Trophoblast cell (in vitro differentiated cells and primary cell): ENCODE measurements around the gene SF3A1.

Experiments used
- DNase-seq, 2 donors: peaks; one replicate each; pipeline ENCODE4 v3.0.0-alpha.2; 2016
- H2AFZ ChIP-seq: 2 replicates; pipeline ENCODE4 v1.6.1; 2013; ENCODE audit warnings: low read length, moderate library complexity, mild to moderate bottlenecking; ENCODE audit not compliant: insufficient read depth, poor library complexity
- H2AK5ac ChIP-seq: 2 replicates; pipeline ENCODE4 v1.6.1; 2013; ENCODE audit warnings: mild to moderate bottlenecking, low read length
- H2BK120ac ChIP-seq: 2 replicates; pipeline ENCODE4 v1.6.1; 2013; ENCODE audit warnings: low read length, mild to moderate bottlenecking, moderate library complexity; ENCODE audit not compliant: insufficient read depth, poor library complexity
- H2BK12ac ChIP-seq: 2 replicates; pipeline ENCODE4 v1.6.1; 2013; ENCODE audit warnings: mild to moderate bottlenecking, low read length, moderate library complexity
- H2BK5ac ChIP-seq: 2 replicates; pipeline ENCODE4 v1.6.1; 2013; ENCODE audit warnings: low read length, low read depth, moderate library complexity, mild to moderate bottlenecking; ENCODE audit not compliant: poor library complexity
- H3K14ac ChIP-seq: 2 replicates; pipeline ENCODE4 v1.6.1; 2013; ENCODE audit warnings: mild to moderate bottlenecking, low read length
- H3K18ac ChIP-seq: 2 replicates; pipeline ENCODE4 v1.6.1; 2013; ENCODE audit warnings: mild to moderate bottlenecking, low read length
- H3K23ac ChIP-seq: 2 replicates; pipeline ENCODE4 v1.6.1; 2013; ENCODE audit warnings: low read length
- H3K27ac ChIP-seq: 2 replicates; pipeline ENCODE4 v1.5.1; 2013; ENCODE audit warnings: low read depth, mild to moderate bottlenecking, inconsistent platforms, low read length, moderate library complexity
- H3K27me3 ChIP-seq: 2 replicates; pipeline ENCODE4 v1.6.1; 2013; ENCODE audit warnings: inconsistent platforms, mild to moderate bottlenecking, low read length, moderate library complexity; ENCODE audit not compliant: insufficient read depth
- H3K36me3 ChIP-seq, 2 experiments: 1 replicate in 1 of 2; 2 replicates in 1 of 2; pipeline ENCODE4 v1.6.1; 2013; ENCODE audit warnings: low read length in 2 of 2, mild to moderate bottlenecking in 2 of 2, moderate library complexity in 1 of 2; ENCODE audit not compliant: insufficient read depth in 2 of 2, control insufficient read depth in 1 of 2
- H3K4ac ChIP-seq: 2 replicates; pipeline ENCODE4 v1.6.1; 2013; ENCODE audit warnings: low read depth, mild to moderate bottlenecking, low read length, moderate library complexity
- H3K4me1 ChIP-seq, 2 experiments: 1 replicate in 1 of 2; 2 replicates in 1 of 2; pipeline ENCODE4 v1.6.1; 2013; ENCODE audit warnings: low read length in 2 of 2, mild to moderate bottlenecking in 2 of 2, moderate library complexity in 1 of 2; ENCODE audit not compliant: insufficient read depth in 2 of 2, control insufficient read depth in 1 of 2
- H3K4me2 ChIP-seq: 2 replicates; pipeline ENCODE4 v1.6.1; 2013; ENCODE audit warnings: inconsistent platforms, mild to moderate bottlenecking, low read length, moderate library complexity
- H3K4me3 ChIP-seq: 2 replicates; pipeline ENCODE4 v1.5.1; 2013; ENCODE audit warnings: mild to moderate bottlenecking, low read depth, low read length, inconsistent platforms
- H3K79me1 ChIP-seq: one replicate; pipeline ENCODE4 v1.6.1; 2013; ENCODE audit warnings: low read length
- H3K79me2 ChIP-seq: 2 replicates; pipeline ENCODE4 v1.6.1; 2013; ENCODE audit warnings: low read length, mild to moderate bottlenecking; ENCODE audit not compliant: control insufficient read depth, insufficient read depth, poor library complexity
- H3K9ac ChIP-seq: 2 replicates; pipeline ENCODE4 v1.6.1; 2013; ENCODE audit warnings: mild to moderate bottlenecking, low read length
- H3K9me3 ChIP-seq: 2 replicates; pipeline ENCODE4 v1.6.1; 2013; ENCODE audit warnings: low read depth, mild to moderate bottlenecking, control low read depth, inconsistent platforms, low read length; ENCODE audit not compliant: insufficient read depth
- H4K12ac ChIP-seq: 2 replicates; pipeline ENCODE4 v1.6.1; 2013; ENCODE audit warnings: low read depth, mild to moderate bottlenecking, low read length, moderate library complexity
- H4K8ac ChIP-seq: 2 replicates; pipeline ENCODE4 v1.6.1; 2013; ENCODE audit warnings: low read depth, mild to moderate bottlenecking, low read length, moderate library complexity
- H4K91ac ChIP-seq: one replicate; pipeline ENCODE4 v1.6.1; 2013; ENCODE audit warnings: low read depth, mild to moderate bottlenecking, low read length, moderate library complexity
- WGBS: extraction: QIAGEN DNeasy Blood & Tissue Kit; methylation state at CpG from one replicate; pipeline ENCODE4 v1.1.7; 2013; ENCODE audit warnings: missing lambda C conversion rate; ENCODE audit not compliant: insufficient read length, insufficient coverage; ENCODE audit errors: extremely low coverage; 5-methylcytosine and 5-hydroxymethylcytosine counted together

The SF3A1 gene

GRCh38 chr22:30321461-30321860 is 35.2 kb downstream of the SF3A1 start:
- no peak for DNase-seq
- no peak overlapping the region for H2AK5ac ChIP-seq
- H3K9ac ChIP-seq: no peak overlapping the region
- H4K8ac ChIP-seq: no peak overlapping the region
- H3K14ac ChIP-seq: no peak overlapping the region
- no peak overlapping the region for H2BK12ac ChIP-seq
- peaks cover 23% of the 10 kb centered on the region for H3K79me1 ChIP-seq
- no peak overlapping the region for H4K12ac ChIP-seq
- H3K4me1 ChIP-seq: peaks cover 50 to 62% of the 10 kb centered on the region in 2 experiments
- H3K4me3 ChIP-seq: no peak overlapping the region
- H2BK5ac ChIP-seq: no peak overlapping the region
- no peak overlapping the region for H3K27ac ChIP-seq
- no peak overlapping the region for H3K23ac ChIP-seq
- no peaks in the 10 kb centered on the region for H3K27me3 ChIP-seq
- no peak overlapping the region for H3K4me2 ChIP-seq
- H3K4ac ChIP-seq: peak overlapping the region; percentile 68
- no peaks in the 10 kb centered on the region for H3K9me3 ChIP-seq
- H3K18ac ChIP-seq: no peak overlapping the region
- H4K91ac ChIP-seq: no peak overlapping the region
- WGBS: no CpG with 5 or more reads among the region's 2 CpGs
- no peak overlapping the region for H2BK120ac ChIP-seq
- peaks cover 30 to 41% of the 10 kb centered on the region in 2 experiments for H3K36me3 ChIP-seq
- H3K79me2 ChIP-seq: peaks cover 45% of the 10 kb centered on the region
- H2AFZ ChIP-seq: peak overlapping the region; percentile 47

GRCh38 chr22:30320021-30320556 is 36.6 kb downstream of the SF3A1 start:
- H3K4me3 ChIP-seq: no peak overlapping the region
- no peak overlapping the region for H2BK5ac ChIP-seq
- H3K4me1 ChIP-seq: peaks cover 54 to 64% of the 10 kb centered on the region in 2 experiments
- peaks cover 39% of the 10 kb centered on the region for H3K79me2 ChIP-seq
- no peak overlapping the region for H4K8ac ChIP-seq
- H4K12ac ChIP-seq: no peak overlapping the region
- no peak overlapping the region for H2AK5ac ChIP-seq
- WGBS: no CpG with 5 or more reads among the region's 3 CpGs
- peak overlapping the region; percentile 48 for H3K4ac ChIP-seq
- H3K4me2 ChIP-seq: no peak overlapping the region
- no peak overlapping the region for H3K14ac ChIP-seq
- peak overlapping the region; percentile 46 for H3K9ac ChIP-seq
- H3K79me1 ChIP-seq: peaks cover 21% of the 10 kb centered on the region
- H4K91ac ChIP-seq: no peak overlapping the region
- H3K27me3 ChIP-seq: no peaks in the 10 kb centered on the region
- H2AFZ ChIP-seq: no peak overlapping the region
- peak overlapping the region; percentile 58 for H3K18ac ChIP-seq
- H3K27ac ChIP-seq: no peak overlapping the region
- H3K9me3 ChIP-seq: no peaks in the 10 kb centered on the region
- peak overlapping the region; percentile 10 for H2BK12ac ChIP-seq
- H3K36me3 ChIP-seq: peaks cover 30 to 45% of the 10 kb centered on the region in 2 experiments
- no peak for DNase-seq
- no peak overlapping the region for H2BK120ac ChIP-seq
- no peak overlapping the region for H3K23ac ChIP-seq

GRCh38 chr22:30318799-30319419 is 37.8 kb downstream of the SF3A1 start:
- DNase-seq: no peak
- Histone ChIP-seq H3K27ac (no peak overlapping the region), H2BK120ac (no peak overlapping the region), H3K4me2 (no peak overlapping the region), H3K27me3 (no peaks in the 10 kb centered on the region), H3K4me3 (no peak overlapping the region), H3K79me2 (peaks cover 31% of the 10 kb centered on the region), H2AK5ac (no peak overlapping the region), H3K4me1 (peaks cover 53 to 63% of the 10 kb centered on the region in 2 experiments), H3K14ac (no peak overlapping the region), H4K8ac (no peak overlapping the region), H4K12ac (no peak overlapping the region), H3K79me1 (peaks cover 16% of the 10 kb centered on the region), H2BK5ac (no peak overlapping the region), H3K4ac (peak overlapping the region; percentile 31), H3K9ac (no peak overlapping the region), H2BK12ac (no peak overlapping the region), H3K36me3 (peaks cover 30 to 45% of the 10 kb centered on the region in 2 experiments), H4K91ac (no peak overlapping the region), H2AFZ (no peak overlapping the region), H3K23ac (no peak overlapping the region), H3K9me3 (no peaks in the 10 kb centered on the region), H3K18ac (peak overlapping the region; percentile 7)
- WGBS: no CpG with 5 or more reads among the region's 7 CpGs

- Histone ChIP-seq H3K4ac (peak overlapping the region; percentile 31), H3K79me1 (peaks cover 16% of the 10 kb centered on the region), H2BK120ac (no peak overlapping the region), H3K36me3 (peaks cover 32 to 45% of the 10 kb centered on the region in 2 experiments), H4K12ac (no peak overlapping the region), H3K4me1 (peaks cover 53 to 64% of the 10 kb centered on the region in 2 experiments), H4K8ac (no peak overlapping the region), H3K27me3 (no peaks in the 10 kb centered on the region), H3K23ac (no peak overlapping the region), H2AK5ac (no peak overlapping the region), H3K9me3 (no peaks in the 10 kb centered on the region), H2BK5ac (no peak overlapping the region), H2BK12ac (no peak overlapping the region), H3K27ac (peak overlapping the region; percentile 29), H3K4me3 (no peak overlapping the region), H4K91ac (no peak overlapping the region), H3K18ac (peak overlapping the region; percentile 24), H2AFZ (no peak overlapping the region), H3K14ac (no peak overlapping the region), H3K79me2 (peaks cover 31% of the 10 kb centered on the region), H3K4me2 (no peak overlapping the region), H3K9ac (no peak overlapping the region)
- no peak for DNase-seq
- no CpG with 5 or more reads among the region's 1 CpG for WGBS
Measured at GRCh38 chr22:30317778-30318177, 38.9 kb downstream of the SF3A1 start.
